ENCODE data around the gene IL17RA.

GRCh38 chr22:17096071-17096470 lies 11.3 kb downstream of the IL17RA start:
- TF ChIP-seq, protein P1, sequence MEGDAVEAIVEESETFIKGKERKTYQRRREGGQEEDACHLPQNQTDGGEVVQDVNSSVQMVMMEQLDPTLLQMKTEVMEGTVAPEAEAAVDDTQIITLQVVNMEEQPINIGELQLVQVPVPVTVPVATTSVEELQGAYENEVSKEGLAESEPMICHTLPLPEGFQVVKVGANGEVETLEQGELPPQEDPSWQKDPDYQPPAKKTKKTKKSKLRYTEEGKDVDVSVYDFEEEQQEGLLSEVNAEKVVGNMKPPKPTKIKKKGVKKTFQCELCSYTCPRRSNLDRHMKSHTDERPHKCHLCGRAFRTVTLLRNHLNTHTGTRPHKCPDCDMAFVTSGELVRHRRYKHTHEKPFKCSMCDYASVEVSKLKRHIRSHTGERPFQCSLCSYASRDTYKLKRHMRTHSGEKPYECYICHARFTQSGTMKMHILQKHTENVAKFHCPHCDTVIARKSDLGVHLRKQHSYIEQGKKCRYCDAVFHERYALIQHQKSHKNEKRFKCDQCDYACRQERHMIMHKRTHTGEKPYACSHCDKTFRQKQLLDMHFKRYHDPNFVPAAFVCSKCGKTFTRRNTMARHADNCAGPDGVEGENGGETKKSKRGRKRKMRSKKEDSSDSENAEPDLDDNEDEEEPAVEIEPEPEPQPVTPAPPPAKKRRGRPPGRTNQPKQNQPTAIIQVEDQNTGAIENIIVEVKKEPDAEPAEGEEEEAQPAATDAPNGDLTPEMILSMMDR (optimal IDR thresholded peaks at IDR 0.05 in 1 of 3, IDR thresholded peaks at IDR 0.05 in 1 of 3, conservative IDR thresholded peaks at IDR 0.05 in 1 of 3; ENCODE audit: extremely low read depth in 1 of 3, insufficient read depth in 2 of 3, low read length in 3 of 3): no peak
- TF ChIP-seq EZH2 (IDR thresholded peaks at IDR 0.05; ENCODE audit: low read length): no peak

Data from keratinocyte (primary cell).